HFFc6 (cell line): ENCODE measurements around the gene RILPL1. TPM values are rescaled to one million over a fixed set of nuclear protein-coding genes. Genes with fewer than 3 reads are reported as not detected.
"Not testable (repeated sequence)": the region's sequence is repeated elsewhere in the genome, so short reads cannot be mapped to it uniquely, and the experiment has no call there.

Source experiments
- DNase-seq: peaks from one replicate; pipeline ENCODE4 v3.0.0-alpha.2; 2018
- H3K27ac Mint-ChIP-seq: 2 replicates; pipeline ENCODE4 v1.8.0; 2020; ENCODE audit warnings: mild to moderate bottlenecking, mixed read lengths
- H3K27me3 Mint-ChIP-seq: 2 replicates; pipeline ENCODE4 v1.8.0; 2021; ENCODE audit warnings: mild to moderate bottlenecking, moderate library complexity, mixed read lengths; ENCODE audit not compliant: insufficient read depth
- H3K36me3 Mint-ChIP-seq: 2 replicates; pipeline ENCODE4 v1.8.0; 2021; ENCODE audit warnings: low read depth, mixed read lengths
- H3K4me1 Mint-ChIP-seq: 2 replicates; pipeline ENCODE4 v1.8.0; 2020; ENCODE audit warnings: low read depth, mixed read lengths
- H3K4me3 Mint-ChIP-seq: 2 replicates; pipeline ENCODE4 v1.8.0; 2020; ENCODE audit warnings: mild to moderate bottlenecking, moderate library complexity, mixed read lengths
- H3K9me3 Mint-ChIP-seq: 2 replicates; pipeline ENCODE4 v1.8.0; 2020; ENCODE audit warnings: mild to moderate bottlenecking, mixed read lengths
- CTCF ChIP-seq: fragments of 200-600 bp; sonication (generic); IDR thresholded peaks from 2 replicates; pipeline ENCODE4 v1.5.0; 2021; ENCODE audit warnings: antibody characterized with exemption, mild to moderate bottlenecking
- long read RNA-seq: library from polyadenylated mRNA; unstranded; transcript quantifications from one replicate; pipeline ENCODE4 v2.0.0, GENCODE V29; 2019
- total RNA-seq, 6 experiments: library from RNA; stranded (reverse); fragmentation: NEBNext Ultra II Directional; extraction: Animal tissue kit (Norgen Biotek cat#: 25700); gene quantifications; 2 replicates in 1 of 6; 3 replicates in 5 of 6; pipeline ENCODE4 v1.2.3, GENCODE V29; 2021

RILPL1 gene
- total RNA-seq: 10 to 100 TPM; 15.2 to 18.9 (median 16.9) TPM
- long read RNA-seq, partial matches to known transcripts: 1 of 5 reads
- long read RNA-seq, other reads (novel, unspliced or antisense): 2 of 5 reads

- peak; percentile 64 for TF ChIP-seq CTCF
- Mint-ChIP-seq H3K9me3 (no peaks in the 10 kb centered on the region), H3K36me3 (peaks cover 2% of the 10 kb centered on the region; the same call in 1 of the 2 replicates), H3K4me1 (peaks cover 26% of the 10 kb centered on the region), H3K27ac (peak within 1 kb of the TSS; percentile 87), H3K27me3 (no peaks in the 10 kb centered on the region; the same call in 1 of the 2 replicates), H3K4me3 (peak within 1 kb of the TSS; percentile 92)
- no peak for DNase-seq
Measured at GRCh38 chr12:123533672-123534643, at the start of gene RILPL1. Gene RILPL1 (minus strand): TSS chr12:123533719. CDS start chr12:123533482, 237 bp downstream.

DNA sequence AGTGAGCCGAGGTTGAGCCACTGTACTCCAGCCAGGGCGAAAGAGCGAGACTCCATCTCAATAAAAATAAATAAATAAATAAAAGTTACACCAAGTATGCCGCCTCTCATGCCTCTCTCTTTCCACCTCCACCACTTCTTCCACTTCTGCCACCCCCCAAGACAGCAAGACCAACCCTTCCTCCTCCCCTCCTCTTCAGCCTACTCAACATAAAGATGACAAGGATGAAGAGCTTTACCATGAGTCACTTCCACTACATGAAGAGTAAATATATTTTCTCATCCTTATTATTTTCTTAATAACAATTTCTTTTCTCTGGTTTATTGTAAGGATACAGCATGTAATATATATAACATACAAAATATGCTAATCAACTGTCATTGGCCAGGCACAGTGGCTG lies 47.3 kb upstream of the RILPL1 start:
- Mint-ChIP-seq H3K4me3 (no peak overlapping the region), H3K36me3 (peaks cover 23% of the 10 kb centered on the region), H3K9me3 (no peaks in the 10 kb centered on the region), H3K27ac (peak overlapping the region; percentile 6), H3K4me1 (peaks cover 38% of the 10 kb centered on the region), H3K27me3 (peaks cover 3% of the 10 kb centered on the region; the same call in 1 of the 2 replicates)
- no peak for DNase-seq
- TF ChIP-seq CTCF: no peak

DNA sequence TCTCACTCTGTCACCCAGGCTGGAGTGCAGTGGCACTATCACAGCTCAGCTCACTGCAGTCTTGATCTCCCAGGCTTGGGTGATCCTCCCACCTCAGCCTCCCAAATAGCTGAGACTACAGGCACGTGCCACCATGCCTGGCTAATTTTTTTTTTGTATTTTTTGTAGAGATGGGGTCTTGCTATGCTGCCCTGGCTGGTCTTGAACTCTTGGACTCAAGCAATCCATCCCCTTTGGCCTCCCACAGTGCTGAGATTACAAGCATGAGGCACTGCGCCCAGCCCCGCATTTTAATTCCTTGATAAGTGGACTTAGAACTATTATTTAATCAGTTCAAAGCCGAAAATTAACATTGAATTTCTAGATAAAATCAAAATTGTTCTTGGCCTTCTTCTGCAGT lies 45.3 kb upstream of the RILPL1 start:
- not testable (repeated sequence) for H3K4me3 Mint-ChIP-seq

GRCh38 chr12:123578243-123578642 lies 44.7 kb upstream of the RILPL1 start:
- Mint-ChIP-seq H3K9me3 (no peaks in the 10 kb centered on the region), H3K4me3 (no peak overlapping the region), H3K27ac (no peak overlapping the region), H3K27me3 (peaks cover 3% of the 10 kb centered on the region; the same call in 1 of the 2 replicates), H3K36me3 (peaks cover 15% of the 10 kb centered on the region), H3K4me1 (peaks cover 29% of the 10 kb centered on the region)
- TF ChIP-seq CTCF: no peak
- no peak for DNase-seq

More for the DNA sequence above, 45.3 kb upstream of the RILPL1 start:
- H3K9me3 Mint-ChIP-seq, DNase-seq, H3K27ac Mint-ChIP-seq, H3K27me3 Mint-ChIP-seq: not testable (repeated sequence)
- peaks cover 15% of the 10 kb centered on the region for H3K36me3 Mint-ChIP-seq
- peaks cover 29% of the 10 kb centered on the region for H3K4me1 Mint-ChIP-seq

GRCh38 chr12:123576611-123577010 lies 43.1 kb upstream of the RILPL1 start:
- no peak for DNase-seq
- Mint-ChIP-seq H3K27ac (no peak overlapping the region), H3K27me3 (no peaks in the 10 kb centered on the region), H3K4me3 (no peak overlapping the region), H3K9me3 (no peaks in the 10 kb centered on the region), H3K36me3 (peaks cover 10% of the 10 kb centered on the region), H3K4me1 (peaks cover 20% of the 10 kb centered on the region)
- TF ChIP-seq CTCF: no peak

DNA sequence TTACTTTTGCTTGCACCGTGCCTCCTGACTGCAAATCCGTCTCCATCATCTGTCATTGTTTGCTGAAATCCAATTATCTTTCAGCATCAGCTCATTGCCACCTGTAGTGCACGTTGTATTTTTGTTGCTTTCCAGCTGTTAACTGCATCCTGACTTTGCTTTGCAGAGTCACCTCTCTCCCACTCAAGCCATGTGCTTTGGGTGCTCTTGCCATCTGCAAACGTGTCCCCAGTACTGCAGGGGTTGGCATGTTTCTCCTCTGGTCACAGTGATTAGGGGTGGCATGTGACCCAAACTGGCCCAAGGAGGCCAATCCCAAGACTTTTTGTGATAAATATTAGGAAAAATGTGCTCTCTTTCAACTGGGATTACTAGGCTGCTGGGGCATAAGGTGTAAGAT lies 40.4 kb upstream of the RILPL1 start:
- no peak for DNase-seq
- no peaks in the 10 kb centered on the region for H3K9me3 Mint-ChIP-seq
- H3K27me3 Mint-ChIP-seq: peaks cover 2% of the 10 kb centered on the region; the same call in 1 of the 2 replicates
- H3K4me1 Mint-ChIP-seq: peaks cover 21% of the 10 kb centered on the region
- TF ChIP-seq CTCF: no peak
- H3K4me3 Mint-ChIP-seq: no peak overlapping the region
- H3K36me3 Mint-ChIP-seq: peaks cover 10% of the 10 kb centered on the region
- H3K27ac Mint-ChIP-seq: no peak overlapping the region
